NCI-H2029 (cell line): ENCODE measurements around the gene ZNF677.
"Not testable (repeated sequence)": the region's sequence is repeated elsewhere in the genome, so short reads cannot be mapped to it uniquely, and the experiment has no call there.

Experiments
- DNase-seq: peaks from one replicate; lab custom pipeline; 2025; lab: John Stamatoyannopoulos, UW

Gene ZNF677

DNA sequence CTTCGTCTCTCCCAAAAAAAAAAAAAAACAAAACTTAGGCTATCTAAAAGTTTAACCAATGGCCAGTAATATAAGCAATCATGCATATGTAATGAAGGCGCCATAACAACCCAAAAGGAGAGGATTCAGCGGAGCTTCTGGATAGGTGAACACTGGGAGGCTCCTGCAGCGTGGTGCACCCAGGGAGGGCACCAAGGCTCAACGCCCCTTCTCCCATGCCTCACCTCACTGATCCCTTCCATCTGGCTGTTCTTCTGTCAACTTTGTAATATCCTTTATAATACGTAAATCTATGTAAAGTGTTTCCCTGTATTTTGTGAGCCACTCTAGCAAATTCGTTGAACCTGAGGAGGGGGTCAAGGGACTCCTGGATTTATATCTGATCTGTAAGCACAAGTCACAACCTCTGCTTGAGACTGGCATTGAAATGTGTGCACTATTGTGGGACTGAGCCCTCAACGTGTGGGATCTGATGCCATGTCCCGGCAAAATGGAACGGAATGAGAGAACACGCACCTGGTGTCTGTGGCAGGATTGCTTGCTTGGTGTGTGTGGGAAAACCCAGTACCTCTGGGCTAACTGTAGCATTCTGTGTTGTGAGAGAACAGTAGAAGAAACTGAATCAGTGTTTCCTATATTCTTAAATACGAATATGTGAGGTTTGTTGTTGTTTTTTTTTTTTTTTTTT, 61.0 kb downstream of the ZNF677 start:
- DNase-seq, result no peak

- peak; percentile 56 for DNase-seq
Observed at GRCh38 chr19:53192771-53193534, 61.7 kb downstream of the ZNF677 start, which contains the start of gene ZNF665. Gene ZNF665, minus strand, starts transcription at chr19:53193358. Its CDS starts 10,460 bp downstream, at chr19:53182898.

DNA sequence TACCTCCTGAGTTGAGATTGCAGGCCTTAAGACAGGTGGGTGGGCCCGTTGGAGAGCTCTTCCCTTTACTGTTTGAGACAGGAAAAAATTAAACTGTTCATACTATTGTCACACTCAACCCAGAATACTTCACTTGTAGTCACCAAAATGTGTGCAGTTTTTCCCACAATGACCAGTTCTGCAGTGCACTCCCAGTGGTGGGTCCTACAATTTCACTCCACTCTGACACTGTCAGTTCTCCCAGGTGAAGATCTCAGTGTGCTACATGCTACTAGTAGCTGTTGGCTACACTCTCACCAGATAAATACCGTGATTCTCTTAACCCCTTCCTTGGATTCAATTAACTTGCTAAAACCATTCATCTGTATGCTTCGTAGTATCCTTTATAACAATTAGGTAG, 64.4 kb downstream of the ZNF677 start:
- no peak for DNase-seq

DNA sequence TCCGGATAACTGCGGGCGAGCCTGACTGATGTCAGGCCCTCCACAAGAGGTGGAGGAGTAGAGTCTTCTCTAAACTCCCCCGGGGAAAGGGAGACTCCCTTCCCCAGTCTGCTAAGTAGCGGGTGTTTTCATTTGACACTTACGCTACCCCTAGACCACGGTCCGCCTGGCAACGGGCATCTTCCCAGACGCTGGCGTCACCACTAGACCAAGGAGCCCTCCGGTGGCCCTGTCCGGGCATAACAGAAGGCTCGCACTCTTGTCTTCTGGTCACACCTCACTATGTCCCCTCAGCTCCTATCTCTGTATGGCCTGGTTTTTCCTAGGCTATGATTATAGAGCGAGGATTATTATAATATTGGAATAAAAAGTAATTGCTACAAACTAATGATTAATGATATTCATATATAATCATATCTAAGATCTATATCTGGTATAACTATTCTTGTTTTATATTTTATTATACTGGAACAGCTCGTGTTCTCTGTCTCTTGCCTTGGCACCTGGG, 64.9 kb downstream of the ZNF677 start:
- DNase-seq, result not testable (repeated sequence)
